Fibroblast of lung (primary cell): ENCODE results near the gene SEC22A. TPM values are rescaled to one million over a fixed set of nuclear protein-coding genes. Genes with fewer than 3 reads are reported as not detected.

ENCODE experiments used
- DNase-seq, 2 donors: peaks; one replicate each; pipeline versions ENCODE4 v3.0.0 to v3.0.0-alpha.2; 2010; ENCODE audit warnings: low read depth in 2 of 2
- H2AFZ ChIP-seq: 2 replicates; pipeline ENCODE4 v1.5.1; 2012; ENCODE audit warnings: low read length, control low read depth, inconsistent platforms
- H3K27ac ChIP-seq: 2 replicates; pipeline ENCODE4 v1.5.1; 2011; ENCODE audit warnings: low read length, control low read depth; ENCODE audit not compliant: insufficient read depth
- H3K27me3 ChIP-seq: 2 replicates; pipeline ENCODE4 v1.5.1; 2011; ENCODE audit warnings: mild to moderate bottlenecking, low read length; ENCODE audit not compliant: control insufficient read depth, insufficient read depth
- H3K36me3 ChIP-seq: 2 replicates; pipeline ENCODE4 v1.5.1; 2011; ENCODE audit warnings: low read length; ENCODE audit not compliant: control insufficient read depth, insufficient read depth
- H3K4me1 ChIP-seq: 2 replicates; pipeline ENCODE4 v1.5.1; 2011; ENCODE audit warnings: low read length; ENCODE audit not compliant: control insufficient read depth, insufficient read depth; ENCODE audit errors: extremely low read depth
- H3K4me2 ChIP-seq: 2 replicates; pipeline ENCODE4 v1.5.1; 2011; ENCODE audit warnings: low read length, control low read depth; ENCODE audit not compliant: insufficient read depth; ENCODE audit errors: extremely low read depth
- H3K4me3 ChIP-seq, 4 experiments: fragments of 200-600 bp in 1 of 4; sonication (generic) in 1 of 4; replicated peaks in 1 of 4; 2 replicates each; pipeline ENCODE4 v1.5.1; 2011 to 2016; ENCODE audit warnings: low read length in 4 of 4, low read depth in 3 of 4, mild to moderate bottlenecking in 3 of 4, control low read depth in 2 of 4, inconsistent platforms in 1 of 4, mixed read lengths in 1 of 4; ENCODE audit not compliant: insufficient read depth in 1 of 4; ENCODE audit errors: control extremely low read depth in 1 of 4
- H3K79me2 ChIP-seq: 2 replicates; pipeline ENCODE4 v1.5.1; 2012; ENCODE audit warnings: mild to moderate bottlenecking, low read length, inconsistent platforms; ENCODE audit not compliant: control insufficient read depth, insufficient read depth
- H3K9ac ChIP-seq: 2 replicates; pipeline ENCODE4 v1.5.1; 2011; ENCODE audit warnings: mild to moderate bottlenecking, low read length, control low read depth; ENCODE audit not compliant: insufficient read depth
- H3K9me3 ChIP-seq: 2 replicates; pipeline ENCODE4 v1.5.1; 2012; ENCODE audit warnings: low read depth, low read length; ENCODE audit not compliant: control insufficient read depth, insufficient read depth
- H4K20me1 ChIP-seq: 2 replicates; pipeline ENCODE4 v1.5.1; 2011; ENCODE audit warnings: low read length; ENCODE audit not compliant: control insufficient read depth, insufficient read depth; ENCODE audit errors: extremely low read depth
- EZH2 ChIP-seq: IDR thresholded peaks from 2 replicates; pipeline ENCODE4 v1.5.1; 2012; ENCODE audit warnings: low read length, control low read depth, mild to moderate bottlenecking; ENCODE audit errors: missing control alignments
- polyA plus RNA-seq, 2 donors: library from polyadenylated mRNA; depleted of rRNA in 1 of 2; stranded (reverse) in 1 of 2; unstranded in 1 of 2; fragments of >200 nt; gene quantifications; 2 replicates each; pipeline ENCODE4 v1.2.1, GENCODE V29; 2011 to 2012; ENCODE audit warnings: missing spikeins in 1 of 2
- total RNA-seq: library from RNA; depleted of rRNA; stranded (reverse); fragments of >200 nt; gene quantifications from 2 replicates; pipeline ENCODE4 v1.2.1, GENCODE V29; 2014
- TF ChIP-seq, protein P1 (sequence below), 2 donors: IDR thresholded peaks in 1 of 2; conservative IDR thresholded peaks in 1 of 2; 1 replicate in 1 of 2; 2 replicates in 1 of 2; pipeline ENCODE4 v1.5.1; 2011 to 2012; ENCODE audit warnings: low read length in 2 of 2, control low read depth in 1 of 2, inconsistent platforms in 1 of 2, low read depth in 1 of 2, mild to moderate bottlenecking in 1 of 2

SEC22A gene
- total and polyA plus RNA-seq, 2 donors (not counting 1 experiment from before 2014, with no cell fraction given), result 45.4 to 52.7 TPM

DNA sequence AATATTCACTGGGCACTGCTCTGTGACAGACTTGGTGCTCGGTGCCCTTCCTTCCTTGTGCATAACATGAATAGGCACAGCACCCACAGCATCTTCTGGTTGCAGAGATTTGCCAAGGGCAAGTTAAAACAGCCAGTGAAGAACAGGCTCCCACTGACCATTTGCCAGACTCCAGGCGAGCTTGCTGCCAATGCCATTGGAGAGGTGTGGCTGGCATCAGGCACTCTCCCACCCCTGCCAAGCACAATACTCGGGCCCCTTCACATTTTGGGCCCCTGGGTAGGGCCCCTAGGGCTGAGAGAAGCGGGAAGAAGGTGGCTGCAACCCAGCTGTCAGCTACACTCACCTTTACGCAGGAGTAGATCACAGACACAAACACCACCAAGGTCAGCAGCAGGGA is 112.1 kb downstream of the SEC22A start:
- Histone ChIP-seq H3K36me3 (no peaks in the 10 kb centered on the region), H3K9me3 (no peaks in the 10 kb centered on the region), H4K20me1 (no peaks in the 10 kb centered on the region), H3K27me3 (peaks cover 8% of the 10 kb centered on the region), H3K4me2 (no peak overlapping the region), H2AFZ (no peak overlapping the region), H3K4me1 (no peaks in the 10 kb centered on the region), H3K79me2 (no peaks in the 10 kb centered on the region), H3K4me3 (no peak overlapping the region), H3K27ac (no peak overlapping the region), H3K9ac (no peak overlapping the region)
- no peak for DNase-seq
- TF ChIP-seq, protein P1, sequence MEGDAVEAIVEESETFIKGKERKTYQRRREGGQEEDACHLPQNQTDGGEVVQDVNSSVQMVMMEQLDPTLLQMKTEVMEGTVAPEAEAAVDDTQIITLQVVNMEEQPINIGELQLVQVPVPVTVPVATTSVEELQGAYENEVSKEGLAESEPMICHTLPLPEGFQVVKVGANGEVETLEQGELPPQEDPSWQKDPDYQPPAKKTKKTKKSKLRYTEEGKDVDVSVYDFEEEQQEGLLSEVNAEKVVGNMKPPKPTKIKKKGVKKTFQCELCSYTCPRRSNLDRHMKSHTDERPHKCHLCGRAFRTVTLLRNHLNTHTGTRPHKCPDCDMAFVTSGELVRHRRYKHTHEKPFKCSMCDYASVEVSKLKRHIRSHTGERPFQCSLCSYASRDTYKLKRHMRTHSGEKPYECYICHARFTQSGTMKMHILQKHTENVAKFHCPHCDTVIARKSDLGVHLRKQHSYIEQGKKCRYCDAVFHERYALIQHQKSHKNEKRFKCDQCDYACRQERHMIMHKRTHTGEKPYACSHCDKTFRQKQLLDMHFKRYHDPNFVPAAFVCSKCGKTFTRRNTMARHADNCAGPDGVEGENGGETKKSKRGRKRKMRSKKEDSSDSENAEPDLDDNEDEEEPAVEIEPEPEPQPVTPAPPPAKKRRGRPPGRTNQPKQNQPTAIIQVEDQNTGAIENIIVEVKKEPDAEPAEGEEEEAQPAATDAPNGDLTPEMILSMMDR (conservative IDR thresholded peaks at IDR 0.05 in 1 of 2, IDR thresholded peaks at IDR 0.05 in 1 of 2; ENCODE audit: low read depth in 1 of 2, low read length in 2 of 2), result no peak
- TF ChIP-seq EZH2, result no peak

DNA sequence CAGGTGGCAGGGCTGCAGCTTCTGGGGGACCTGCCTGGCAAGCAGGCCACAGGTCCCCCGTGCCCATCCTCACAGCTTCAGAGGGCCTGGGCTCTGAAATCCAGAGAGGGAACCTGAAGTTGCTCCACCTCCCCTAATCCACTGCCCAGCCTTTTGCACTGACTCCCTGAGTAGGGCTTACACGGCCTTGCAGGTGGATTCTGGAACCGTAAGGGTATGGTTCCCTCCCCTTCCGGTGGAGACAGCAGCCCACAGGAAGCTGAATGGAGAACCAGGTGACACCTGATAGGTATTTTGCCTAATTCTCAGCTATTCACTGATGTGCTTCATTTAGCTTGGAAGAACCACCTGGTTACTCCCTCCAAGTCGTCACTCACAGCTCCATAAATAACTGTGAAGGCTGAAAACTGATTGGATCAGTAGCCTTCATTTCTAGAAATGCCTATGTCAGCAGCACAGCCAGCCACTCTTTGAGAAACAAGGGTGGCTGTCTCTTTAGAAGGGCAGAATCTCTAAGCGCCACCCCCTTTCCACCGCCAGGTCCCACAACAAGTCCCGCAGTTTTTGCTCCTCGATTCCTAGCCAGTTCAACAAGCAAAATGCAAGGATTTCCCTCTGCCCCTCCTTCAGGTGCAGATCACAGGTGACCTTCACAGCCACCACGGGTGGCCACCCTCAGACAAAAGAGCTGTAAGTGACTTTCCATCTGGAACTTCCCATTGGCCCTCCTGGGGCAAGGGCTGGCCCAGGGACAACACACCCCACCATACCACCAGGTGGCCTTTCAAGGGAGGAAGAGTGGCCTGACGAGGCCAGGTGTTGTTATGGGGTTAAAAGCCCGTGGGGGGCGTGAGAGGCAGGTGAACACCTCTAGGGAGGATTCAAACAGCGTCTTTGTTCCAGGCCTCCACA is 112.9 kb downstream of the SEC22A start:
- H3K9ac ChIP-seq, result no peak overlapping the region
- H3K9me3 ChIP-seq, result no peaks in the 10 kb centered on the region
- no peak overlapping the region for H3K4me3 ChIP-seq
- DNase-seq, result no peak
- H3K36me3 ChIP-seq, result no peaks in the 10 kb centered on the region
- H3K27ac ChIP-seq, result no peak overlapping the region
- H3K4me1 ChIP-seq, result no peaks in the 10 kb centered on the region
- no peak overlapping the region for H3K4me2 ChIP-seq
- no peaks in the 10 kb centered on the region for H4K20me1 ChIP-seq
- H2AFZ ChIP-seq, result no peak overlapping the region
- no peaks in the 10 kb centered on the region for H3K79me2 ChIP-seq
- H3K27me3 ChIP-seq, result peaks cover 11% of the 10 kb centered on the region
- no peak for TF ChIP-seq EZH2
- TF ChIP-seq, protein P1 (conservative IDR thresholded peaks at IDR 0.05 in 1 of 2, IDR thresholded peaks at IDR 0.05 in 1 of 2; ENCODE audit: low read depth in 1 of 2, low read length in 2 of 2), result no peak

DNA sequence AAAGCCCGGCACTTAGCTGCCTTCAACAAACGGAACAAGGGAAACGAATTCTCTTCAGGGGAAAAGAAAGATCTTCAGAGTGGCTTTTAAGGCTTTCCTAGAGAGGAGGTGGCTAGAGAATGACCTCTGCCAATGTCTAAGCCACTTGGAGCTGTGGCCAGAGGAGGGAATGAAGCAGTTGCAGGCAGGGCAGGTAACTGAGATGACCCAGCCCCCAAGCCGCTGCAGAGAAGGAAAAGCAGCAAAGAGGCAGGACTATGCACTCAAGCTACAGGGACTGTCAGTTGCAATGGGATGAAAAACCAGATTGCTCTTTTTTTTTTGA is 113.5 kb downstream of the SEC22A start:
- TF ChIP-seq EZH2, result no peak
- TF ChIP-seq, protein P1 (conservative IDR thresholded peaks at IDR 0.05 in 1 of 2, IDR thresholded peaks at IDR 0.05 in 1 of 2; ENCODE audit: low read depth in 1 of 2, low read length in 2 of 2), result no peak
- H3K36me3 ChIP-seq, result no peaks in the 10 kb centered on the region
- no peak overlapping the region for H2AFZ ChIP-seq
- peaks cover 11% of the 10 kb centered on the region for H3K27me3 ChIP-seq
- no peak overlapping the region for H3K9ac ChIP-seq
- no peaks in the 10 kb centered on the region for H3K4me1 ChIP-seq
- H4K20me1 ChIP-seq, result no peaks in the 10 kb centered on the region
- no peak for DNase-seq
- no peak overlapping the region for H3K27ac ChIP-seq
- no peaks in the 10 kb centered on the region for H3K79me2 ChIP-seq
- H3K4me3 ChIP-seq, result no peak overlapping the region
- no peak overlapping the region for H3K4me2 ChIP-seq
- no peaks in the 10 kb centered on the region for H3K9me3 ChIP-seq
